Endodermal cell (in vitro differentiated cells): ENCODE data around the gene PRKAR2B. TPM values are rescaled to one million over a fixed set of nuclear protein-coding genes. Genes with fewer than 3 reads are reported as not detected.

Source experiments
- DNase-seq: peaks from one replicate; pipeline ENCODE4 v3.0.0-alpha.2; 2017
- H3K27ac ChIP-seq: 2 replicates; pipeline ENCODE4 v1.5.1; 2013; ENCODE audit warnings: mild to moderate bottlenecking, low read depth, low read length, moderate library complexity
- H3K27me3 ChIP-seq: 2 replicates; pipeline ENCODE4 v1.6.1; 2013; ENCODE audit warnings: mild to moderate bottlenecking, low read length, moderate library complexity; ENCODE audit not compliant: insufficient read depth, control insufficient read depth, poor library complexity, severe bottlenecking
- H3K36me3 ChIP-seq: 2 replicates; pipeline ENCODE4 v1.7.0; 2013; ENCODE audit warnings: mild to moderate bottlenecking, low read length, moderate library complexity; ENCODE audit not compliant: control insufficient read depth, insufficient read depth
- H3K4me1 ChIP-seq: one replicate; pipeline ENCODE4 v1.7.0; 2013; ENCODE audit warnings: low read length; ENCODE audit not compliant: control insufficient read depth, insufficient read depth
- H3K4me3 ChIP-seq: 2 replicates; pipeline ENCODE4 v1.5.1; 2013; ENCODE audit warnings: mild to moderate bottlenecking, low read length, moderate library complexity
- H3K9ac ChIP-seq: 2 replicates; pipeline ENCODE4 v1.6.1; 2013; ENCODE audit warnings: mild to moderate bottlenecking, low read length, moderate library complexity; ENCODE audit not compliant: poor library complexity, severe bottlenecking; ENCODE audit errors: extremely low read depth
- H3K9me3 ChIP-seq: 2 replicates; pipeline ENCODE4 v1.6.1; 2013; ENCODE audit warnings: mild to moderate bottlenecking, low read length, moderate library complexity; ENCODE audit not compliant: control insufficient read depth
- H3K27ac Mint-ChIP-seq: 2 replicates; pipeline ENCODE4 v1.8.0; 2020; ENCODE audit warnings: mixed read lengths
- H3K27me3 Mint-ChIP-seq: 2 replicates; pipeline ENCODE4 v1.8.0; 2021; ENCODE audit warnings: mild to moderate bottlenecking, mixed read lengths; ENCODE audit not compliant: insufficient read depth
- H3K36me3 Mint-ChIP-seq: 2 replicates; pipeline ENCODE4 v1.8.0; 2020; ENCODE audit warnings: low read depth, mixed read lengths
- H3K4me1 Mint-ChIP-seq: 2 replicates; pipeline ENCODE4 v1.8.0; 2020; ENCODE audit warnings: mixed read lengths
- H3K4me3 Mint-ChIP-seq: 2 replicates; pipeline ENCODE4 v1.8.0; 2020; ENCODE audit warnings: mild to moderate bottlenecking, moderate library complexity, mixed read lengths
- H3K9me3 Mint-ChIP-seq: 2 replicates; pipeline ENCODE4 v1.8.0; 2020; ENCODE audit warnings: mild to moderate bottlenecking, mixed read lengths
- CTCF ChIP-seq: fragments of 200-600 bp; sonication (generic); conservative IDR thresholded peaks from 2 replicates; pipeline ENCODE4 v1.5.0; 2021; ENCODE audit warnings: antibody characterized with exemption, mild to moderate bottlenecking
- WGBS, 2 experiments: methylation state at CpG; one replicate each; pipeline versions ENCODE4 v1.1.5 to v1.1.7; 2013; ENCODE audit warnings: missing lambda C conversion rate in 2 of 2, mixed read lengths in 1 of 2; ENCODE audit not compliant: insufficient coverage in 1 of 2, insufficient read length in 1 of 2; 5-methylcytosine and 5-hydroxymethylcytosine counted together
- total RNA-seq, 2 donors: library from RNA; stranded (reverse); fragmentation: NEBNext Ultra II Directional in 1 of 2; extraction: Animal tissue kit (Norgen Biotek cat#: 25700) in 1 of 2; gene quantifications; 2 replicates in 1 of 2; 3 replicates in 1 of 2; pipeline ENCODE4 v1.2.1, GENCODE V29; 2021

The PRKAR2B gene
- total RNA-seq, 2 donors from 2014 or later: 7.3 to 10.2 TPM

GRCh38 chr7:107056728-107057473 lies 12.4 kb downstream of the PRKAR2B start:
- no peak overlapping the region for H3K4me3 ChIP-seq
- no peak for TF ChIP-seq CTCF
- no peaks in the 10 kb centered on the region for H3K36me3 ChIP-seq
- Mint-ChIP-seq H3K36me3 (no peaks in the 10 kb centered on the region), H3K27me3 (no peaks in the 10 kb centered on the region), H3K27ac (no peak overlapping the region), H3K4me1 (no peaks in the 10 kb centered on the region), H3K9me3 (peaks cover 7% of the 10 kb centered on the region), H3K4me3 (no peak overlapping the region)
- no peaks in the 10 kb centered on the region for H3K4me1 ChIP-seq
- H3K9ac ChIP-seq: no peak overlapping the region
- DNase-seq: no peak
- H3K27me3 ChIP-seq: no peaks in the 10 kb centered on the region
- H3K9me3 ChIP-seq: no peaks in the 10 kb centered on the region
- WGBS, 2 experiments: 88 to 93% methylated on average over 8 of the region's 8 CpGs
- H3K27ac ChIP-seq: no peak overlapping the region

- Mint-ChIP-seq H3K4me1 (no peaks in the 10 kb centered on the region), H3K4me3 (no peak overlapping the region), H3K9me3 (peaks cover 7% of the 10 kb centered on the region), H3K27ac (no peak overlapping the region), H3K36me3 (no peaks in the 10 kb centered on the region), H3K27me3 (no peaks in the 10 kb centered on the region)
- WGBS, 2 experiments: 98 to 100% methylated on average over 1 to 3 of the region's 3 CpGs
- Histone ChIP-seq H3K27me3 (no peaks in the 10 kb centered on the region), H3K4me3 (no peak overlapping the region), H3K27ac (no peak overlapping the region), H3K4me1 (no peaks in the 10 kb centered on the region), H3K9ac (no peak overlapping the region), H3K36me3 (no peaks in the 10 kb centered on the region), H3K9me3 (no peaks in the 10 kb centered on the region)
- TF ChIP-seq CTCF: no peak
- DNase-seq: no peak
These were observed 12.9 kb downstream of the PRKAR2B start for GRCh38 chr7:107057474-107057833.

GRCh38 chr7:107059468-107059867 lies 15.0 kb downstream of the PRKAR2B start:
- Mint-ChIP-seq H3K4me1 (no peaks in the 10 kb centered on the region), H3K9me3 (peaks cover 7% of the 10 kb centered on the region), H3K36me3 (no peaks in the 10 kb centered on the region), H3K27ac (no peak overlapping the region), H3K27me3 (no peaks in the 10 kb centered on the region), H3K4me3 (no peak overlapping the region)
- DNase-seq: no peak
- Histone ChIP-seq H3K27ac (no peak overlapping the region), H3K27me3 (no peaks in the 10 kb centered on the region), H3K9me3 (no peaks in the 10 kb centered on the region), H3K36me3 (no peaks in the 10 kb centered on the region), H3K4me1 (no peaks in the 10 kb centered on the region), H3K9ac (no peak overlapping the region), H3K4me3 (no peak overlapping the region)
- no peak for TF ChIP-seq CTCF
